Suprapubic skin (tissue), 4 donors: ENCODE results near the gene KRTAP2-4. TPM values are rescaled to one million over a fixed set of nuclear protein-coding genes. Genes with fewer than 3 reads are reported as not detected.
"Not testable (repeated sequence)": the region's sequence is repeated elsewhere in the genome, so short reads cannot be mapped to it uniquely, and the experiment has no call there.

Experiments used
- DNase-seq, 2 donors: peaks; one replicate each; pipeline ENCODE4 v3.0.0-alpha.2; 2019; ENCODE audit warnings: low spot score in 2 of 2
- H3K27ac ChIP-seq: fragments of 200-600 bp; sonication (generic); one replicate; pipeline ENCODE4 v1.5.1; 2019
- H3K27me3 ChIP-seq: fragments of 200-600 bp; sonication (generic); one replicate; pipeline ENCODE4 v1.5.1; 2019
- H3K36me3 ChIP-seq: fragments of 200-600 bp; sonication (generic); one replicate; pipeline ENCODE4 v1.5.1; 2019
- H3K4me1 ChIP-seq: fragments of 200-600 bp; sonication (generic); one replicate; pipeline ENCODE4 v1.5.1; 2019
- H3K4me3 ChIP-seq: fragments of 200-600 bp; sonication (generic); one replicate; pipeline ENCODE4 v1.5.1; 2019; ENCODE audit warnings: mild to moderate bottlenecking
- H3K9me3 ChIP-seq: fragments of 200-600 bp; sonication (generic); one replicate; pipeline ENCODE4 v1.5.1; 2019
- EP300 ChIP-seq: sonication (generic); formaldehyde crosslinking; IDR thresholded peaks from one replicate; pipeline ENCODE4 v1.6.1; 2017; ENCODE audit warnings: antibody characterized with exemption
- POLR2A ChIP-seq, 2 donors: fragments of 450-650 bp; IDR thresholded peaks; one replicate each; pipeline ENCODE4 v1.6.1; 2017; ENCODE audit warnings: antibody characterized with exemption in 2 of 2, mild to moderate bottlenecking in 2 of 2, moderate library complexity in 2 of 2
- POLR2AphosphoS5 ChIP-seq, 3 donors: sonication (generic); formaldehyde crosslinking; IDR thresholded peaks; one replicate each; pipeline ENCODE4 v1.6.1; 2017; ENCODE audit warnings: antibody characterized with exemption in 3 of 3
- WGBS: methylation state at CpG from one replicate; pipeline ENCODE4 v1.1.5; 2018; 5-methylcytosine and 5-hydroxymethylcytosine counted together
- total RNA-seq, 4 donors: library from RNA; depleted of rRNA; stranded (reverse); fragments of >200 nt; gene quantifications; one replicate each; pipeline ENCODE4 v1.1.0, GENCODE V29; 2016
- TF ChIP-seq, protein P1 (sequence below), 2 donors: fragments of 200-600 bp in 1 of 2; fragments of 450-650 bp in 1 of 2; sonication (generic) in 1 of 2; IDR thresholded peaks; one replicate each; pipeline ENCODE4 v1.5.1; 2016 to 2019; ENCODE audit warnings: antibody characterized with exemption in 2 of 2, mild to moderate bottlenecking in 1 of 2, moderate library complexity in 1 of 2

Gene KRTAP2-4
- total RNA-seq, 4 donors from 2014 or later = 6.5 to 76.9 (median 13.4) TPM; not detected in 1

DNA sequence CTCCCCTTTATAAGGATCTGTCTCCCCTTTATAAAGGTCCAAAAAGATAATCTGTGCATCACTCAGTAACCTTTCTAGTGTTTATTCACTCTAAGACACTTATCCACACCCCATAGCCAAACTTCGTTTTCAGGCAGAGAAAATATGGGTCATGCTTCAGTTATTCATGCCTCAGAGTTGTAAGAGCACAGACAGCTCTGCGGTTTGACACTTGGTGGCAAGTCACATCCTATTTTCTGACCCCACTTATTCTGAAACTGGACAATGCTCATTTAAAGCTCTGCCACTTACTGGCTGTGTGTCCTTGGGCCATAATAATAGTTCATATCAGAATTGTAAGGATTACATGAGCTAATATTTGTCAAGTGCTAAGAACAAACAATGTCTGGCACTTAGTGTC, 16.6 kb downstream of the KRTAP2-4 start:
- Histone ChIP-seq H3K27ac (no peak overlapping the region), H3K4me1 (no peaks in the 10 kb centered on the region), H3K36me3 (no peaks in the 10 kb centered on the region), H3K27me3 (peaks cover 9% of the 10 kb centered on the region), H3K4me3 (no peak overlapping the region), H3K9me3 (no peaks in the 10 kb centered on the region)
- TF ChIP-seq, protein P1, sequence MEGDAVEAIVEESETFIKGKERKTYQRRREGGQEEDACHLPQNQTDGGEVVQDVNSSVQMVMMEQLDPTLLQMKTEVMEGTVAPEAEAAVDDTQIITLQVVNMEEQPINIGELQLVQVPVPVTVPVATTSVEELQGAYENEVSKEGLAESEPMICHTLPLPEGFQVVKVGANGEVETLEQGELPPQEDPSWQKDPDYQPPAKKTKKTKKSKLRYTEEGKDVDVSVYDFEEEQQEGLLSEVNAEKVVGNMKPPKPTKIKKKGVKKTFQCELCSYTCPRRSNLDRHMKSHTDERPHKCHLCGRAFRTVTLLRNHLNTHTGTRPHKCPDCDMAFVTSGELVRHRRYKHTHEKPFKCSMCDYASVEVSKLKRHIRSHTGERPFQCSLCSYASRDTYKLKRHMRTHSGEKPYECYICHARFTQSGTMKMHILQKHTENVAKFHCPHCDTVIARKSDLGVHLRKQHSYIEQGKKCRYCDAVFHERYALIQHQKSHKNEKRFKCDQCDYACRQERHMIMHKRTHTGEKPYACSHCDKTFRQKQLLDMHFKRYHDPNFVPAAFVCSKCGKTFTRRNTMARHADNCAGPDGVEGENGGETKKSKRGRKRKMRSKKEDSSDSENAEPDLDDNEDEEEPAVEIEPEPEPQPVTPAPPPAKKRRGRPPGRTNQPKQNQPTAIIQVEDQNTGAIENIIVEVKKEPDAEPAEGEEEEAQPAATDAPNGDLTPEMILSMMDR (IDR thresholded peaks at IDR 0.05) = no peak
- TF ChIP-seq EP300 (no peak), POLR2A (IDR thresholded peaks at IDR 0.05) (no peak), POLR2AphosphoS5 (IDR thresholded peaks at IDR 0.05) (no peak)
- WGBS = 69% methylated on average over 2 of the region's 2 CpGs
- no peak for DNase-seq

DNA sequence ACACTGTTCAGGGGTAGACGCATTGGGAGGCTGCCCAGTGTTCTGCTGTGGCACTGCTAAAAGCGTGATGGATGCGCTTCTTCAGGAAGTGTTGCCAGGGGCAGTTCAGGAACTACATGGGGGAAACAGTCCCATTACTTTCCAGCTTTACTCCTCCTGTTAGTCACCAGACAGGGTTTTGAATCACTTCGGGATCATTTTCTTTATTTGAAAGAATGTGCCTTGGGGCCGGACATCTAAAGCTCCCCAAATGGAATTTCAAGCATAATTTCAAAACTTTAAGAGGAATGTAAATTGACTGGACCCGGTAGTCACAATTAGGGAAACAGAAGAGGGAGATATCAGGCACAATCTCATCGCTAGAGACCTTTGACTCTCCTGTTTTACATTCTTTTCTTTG, 17.2 kb downstream of the KRTAP2-4 start:
- Histone ChIP-seq H3K36me3 (no peaks in the 10 kb centered on the region), H3K4me3 (no peak overlapping the region), H3K4me1 (no peaks in the 10 kb centered on the region), H3K9me3 (no peaks in the 10 kb centered on the region), H3K27me3 (peaks cover 9% of the 10 kb centered on the region), H3K27ac (no peak overlapping the region)
- 65% methylated on average over 7 of the region's 7 CpGs for WGBS
- no peak for TF ChIP-seq EP300
- no peak for TF ChIP-seq POLR2A (IDR thresholded peaks at IDR 0.05)
- TF ChIP-seq, protein P1 (IDR thresholded peaks at IDR 0.05) = no peak
- TF ChIP-seq POLR2AphosphoS5 (IDR thresholded peaks at IDR 0.05) = no peak
- DNase-seq = no peak

DNA sequence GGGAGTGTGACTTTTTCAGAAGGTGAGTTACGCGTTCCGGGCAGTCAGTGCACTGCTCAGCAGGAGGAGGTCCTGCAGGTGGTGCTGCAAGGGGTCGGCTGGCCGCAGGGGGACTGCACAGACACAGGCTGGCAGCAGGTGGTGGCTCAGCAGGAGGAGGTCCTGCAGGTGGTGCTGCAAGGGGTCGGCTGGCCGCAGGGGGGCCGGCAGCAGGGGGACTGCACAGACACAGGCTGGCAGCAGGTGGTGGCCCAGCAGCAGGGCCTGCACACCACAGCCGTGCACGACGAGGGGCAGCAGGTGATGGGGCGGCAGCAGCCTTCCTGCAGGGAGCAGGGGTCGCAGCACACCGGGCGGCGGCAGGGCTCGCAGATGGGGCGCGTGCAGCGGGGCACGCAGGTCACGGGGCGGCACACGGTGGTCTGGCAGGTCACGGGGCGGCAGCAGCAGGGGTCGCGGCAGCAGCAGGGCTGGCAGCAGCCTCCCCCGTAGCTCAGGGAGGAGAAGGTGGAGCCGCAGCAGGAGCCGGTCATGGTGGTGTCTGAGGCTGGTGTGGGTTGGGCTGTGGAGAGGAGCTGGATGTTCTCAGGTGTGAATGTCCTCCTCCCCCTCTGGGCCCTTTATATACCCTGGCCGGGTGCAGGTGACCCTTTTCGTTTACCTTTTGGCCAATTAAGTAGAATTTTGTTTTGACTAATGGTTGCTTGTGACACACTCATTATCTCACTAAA, 18.8 kb downstream of the KRTAP2-4 start, which contains the start of gene KRTAP2-1:
TSS of gene KRTAP2-1 (minus strand) at position 582 of the 731 bp plus-strand sequence. CDS start at position 533, 49 bp downstream.
- not testable (repeated sequence) for H3K9me3 ChIP-seq, H3K27me3 ChIP-seq, H3K4me1 ChIP-seq, H3K27ac ChIP-seq, DNase-seq, H3K36me3 ChIP-seq, H3K4me3 ChIP-seq
- 82% methylated on average over 11 of the region's 33 CpGs for WGBS

DNA sequence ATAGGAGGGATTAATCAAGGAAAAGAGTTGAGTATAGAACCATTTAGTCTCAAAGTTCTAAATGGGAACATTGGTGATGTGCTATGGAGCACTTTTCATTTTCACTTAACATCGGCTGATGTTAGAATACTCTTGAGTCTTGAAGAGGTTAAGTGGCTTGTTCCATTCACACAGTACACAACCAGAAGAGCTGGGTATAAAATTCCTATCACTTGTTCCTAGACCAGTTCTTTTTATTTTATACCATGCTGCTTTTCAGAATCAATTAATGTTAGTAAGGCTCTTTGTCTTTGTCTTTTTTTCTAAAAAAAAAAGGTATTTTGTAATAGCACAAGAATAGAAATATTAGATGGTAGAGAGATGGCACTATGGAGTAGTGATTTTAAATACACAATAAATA, 22.7 kb downstream of the KRTAP2-4 start:
- H3K4me3 ChIP-seq = no peak overlapping the region
- H3K27me3 ChIP-seq = peaks cover 5% of the 10 kb centered on the region
- no peaks in the 10 kb centered on the region for H3K36me3 ChIP-seq
- H3K9me3 ChIP-seq = peaks cover 4% of the 10 kb centered on the region
- H3K27ac ChIP-seq = no peak overlapping the region
- TF ChIP-seq POLR2A (IDR thresholded peaks at IDR 0.05) (no peak), POLR2AphosphoS5 (IDR thresholded peaks at IDR 0.05) (no peak), EP300 (no peak)
- TF ChIP-seq, protein P1 (IDR thresholded peaks at IDR 0.05) = no peak
- no peak for DNase-seq
- H3K4me1 ChIP-seq = no peaks in the 10 kb centered on the region
- 100% methylated on average over 1 of the region's 1 CpG for WGBS

DNA sequence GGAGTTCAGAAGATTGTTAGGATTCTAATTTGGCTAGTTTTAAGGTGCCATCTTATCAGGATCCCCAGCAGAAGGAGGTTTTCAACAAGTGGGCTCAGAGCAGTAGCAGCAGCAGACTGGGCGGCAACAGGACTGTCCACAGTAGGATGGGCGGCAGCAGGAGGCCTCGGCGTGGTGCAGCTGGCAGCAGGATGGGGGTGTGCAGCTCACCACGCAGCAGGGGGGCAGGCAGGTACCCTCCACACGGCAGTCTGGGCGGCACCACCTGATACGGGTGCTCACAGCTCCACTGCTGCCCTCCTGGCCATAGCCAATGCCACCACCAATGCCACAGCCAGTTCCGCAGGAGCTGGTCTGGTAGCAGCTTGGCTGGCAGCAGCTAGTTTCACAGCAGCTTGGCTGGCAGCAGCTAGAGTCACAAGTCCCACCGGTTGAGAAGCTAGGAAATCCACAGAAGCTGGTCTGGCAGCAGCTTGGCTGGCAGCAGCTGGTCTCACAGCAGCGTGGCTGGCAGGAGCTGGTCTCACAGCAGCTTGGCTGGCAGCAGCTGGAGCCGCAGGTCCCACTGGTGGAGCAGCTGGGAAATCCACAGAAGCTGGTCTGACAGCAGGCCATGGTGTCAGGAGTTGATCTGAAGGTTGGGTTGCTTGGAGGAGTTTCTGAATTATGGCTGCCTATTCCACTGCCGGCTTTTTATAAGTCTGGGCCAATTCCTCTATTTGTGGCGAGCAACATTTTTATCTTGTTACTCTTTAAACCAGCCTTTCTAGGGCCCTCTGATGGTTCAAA, 24.7 kb downstream of the KRTAP2-4 start, which contains the start of gene KRTAP1-1:
TSS of gene KRTAP1-1 (minus strand) at position 668 of the 789 bp plus-strand sequence. CDS start at position 615, 53 bp downstream.
- not testable (repeated sequence) for H3K27ac ChIP-seq, H3K9me3 ChIP-seq, DNase-seq, H3K4me3 ChIP-seq, H3K27me3 ChIP-seq, H3K36me3 ChIP-seq, H3K4me1 ChIP-seq
- 65% methylated on average over 11 of the region's 14 CpGs for WGBS

DNA sequence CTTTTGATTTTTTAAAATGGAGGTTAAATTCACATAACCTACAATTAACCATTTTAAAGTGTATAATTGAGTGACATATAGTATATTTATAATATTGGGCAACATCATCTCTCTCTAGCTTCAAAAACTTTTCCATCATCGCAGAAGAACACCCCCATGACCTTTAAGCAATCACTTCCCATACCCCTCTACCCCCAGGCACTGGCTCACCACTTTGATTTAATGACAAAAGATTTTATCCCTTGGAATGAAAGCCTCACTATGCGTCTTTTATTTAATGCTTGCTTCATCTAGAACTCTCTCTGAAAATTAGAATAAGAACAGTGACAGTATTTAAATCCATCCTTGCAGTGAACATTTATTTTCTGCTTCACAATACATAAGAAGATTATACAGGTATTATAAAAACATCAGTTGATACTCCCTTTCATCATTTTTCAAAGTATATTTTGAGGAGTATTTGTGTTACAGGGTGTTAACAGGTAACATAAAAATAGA, 27.8 kb downstream of the KRTAP2-4 start:
- WGBS = 87% methylated on average over 2 of the region's 2 CpGs
- Histone ChIP-seq H3K27me3 (no peaks in the 10 kb centered on the region), H3K36me3 (no peaks in the 10 kb centered on the region), H3K4me1 (no peaks in the 10 kb centered on the region), H3K9me3 (no peaks in the 10 kb centered on the region), H3K27ac (no peak overlapping the region), H3K4me3 (no peak overlapping the region)
- DNase-seq = no peak
- TF ChIP-seq POLR2A (IDR thresholded peaks at IDR 0.05) = no peak
- TF ChIP-seq POLR2AphosphoS5 (IDR thresholded peaks at IDR 0.05) = no peak
- TF ChIP-seq, protein P1 (IDR thresholded peaks at IDR 0.05) = no peak
- TF ChIP-seq EP300 = no peak

DNA sequence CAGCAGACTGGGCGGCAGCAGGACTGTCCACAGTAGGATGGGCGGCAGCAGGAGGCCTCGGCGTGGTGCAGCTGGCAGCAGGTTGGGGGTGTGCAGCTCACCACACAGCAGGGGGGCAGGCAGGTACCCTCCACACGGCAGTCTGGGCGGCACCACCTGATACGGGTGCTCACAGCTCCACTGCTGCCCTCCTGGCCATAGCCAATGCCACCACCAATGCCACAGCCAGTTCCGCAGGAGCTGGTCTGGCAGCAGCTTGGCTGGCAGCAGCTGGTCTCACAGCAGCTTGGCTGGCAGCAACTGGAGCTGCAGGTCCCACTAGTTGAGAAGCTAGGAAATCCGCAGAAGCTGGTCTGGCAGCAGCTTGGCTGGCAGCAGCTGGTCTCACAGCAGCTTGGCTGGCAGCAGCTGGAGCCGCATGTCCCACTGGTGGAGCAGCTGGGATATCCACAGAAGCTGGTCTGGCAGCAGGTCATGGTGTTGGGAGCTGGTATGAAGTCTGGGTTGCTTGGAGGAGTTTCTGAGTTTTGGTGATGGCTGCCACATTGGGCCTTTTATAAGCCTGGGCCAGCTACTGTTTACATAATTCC, 31.2 kb downstream of the KRTAP2-4 start, which contains the start of gene KRTAP1-3:
TSS of gene KRTAP1-3 (minus strand) at position 529 of the 590 bp plus-strand sequence. CDS start at position 476, 53 bp downstream.
- not testable (repeated sequence) for H3K27ac ChIP-seq, DNase-seq, H3K27me3 ChIP-seq, H3K9me3 ChIP-seq, H3K4me3 ChIP-seq, H3K4me1 ChIP-seq, H3K36me3 ChIP-seq
- 64% methylated on average over 10 of the region's 10 CpGs for WGBS
